ENCODE results near the gene OBSCN.
A peak's percentile ranks its signal among the peaks of the same experiment; 100 is the strongest.

GRCh38 chr1:228212966-228213844 is 5.4 kb downstream of the OBSCN start:
- TF ChIP-seq POLR2A (IDR thresholded peaks at IDR 0.05) (no peak), POLR2AphosphoS5 (IDR thresholded peaks at IDR 0.05) (peak; percentile 59)
- TF ChIP-seq, protein P1, sequence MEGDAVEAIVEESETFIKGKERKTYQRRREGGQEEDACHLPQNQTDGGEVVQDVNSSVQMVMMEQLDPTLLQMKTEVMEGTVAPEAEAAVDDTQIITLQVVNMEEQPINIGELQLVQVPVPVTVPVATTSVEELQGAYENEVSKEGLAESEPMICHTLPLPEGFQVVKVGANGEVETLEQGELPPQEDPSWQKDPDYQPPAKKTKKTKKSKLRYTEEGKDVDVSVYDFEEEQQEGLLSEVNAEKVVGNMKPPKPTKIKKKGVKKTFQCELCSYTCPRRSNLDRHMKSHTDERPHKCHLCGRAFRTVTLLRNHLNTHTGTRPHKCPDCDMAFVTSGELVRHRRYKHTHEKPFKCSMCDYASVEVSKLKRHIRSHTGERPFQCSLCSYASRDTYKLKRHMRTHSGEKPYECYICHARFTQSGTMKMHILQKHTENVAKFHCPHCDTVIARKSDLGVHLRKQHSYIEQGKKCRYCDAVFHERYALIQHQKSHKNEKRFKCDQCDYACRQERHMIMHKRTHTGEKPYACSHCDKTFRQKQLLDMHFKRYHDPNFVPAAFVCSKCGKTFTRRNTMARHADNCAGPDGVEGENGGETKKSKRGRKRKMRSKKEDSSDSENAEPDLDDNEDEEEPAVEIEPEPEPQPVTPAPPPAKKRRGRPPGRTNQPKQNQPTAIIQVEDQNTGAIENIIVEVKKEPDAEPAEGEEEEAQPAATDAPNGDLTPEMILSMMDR (IDR thresholded peaks at IDR 0.05), result peak; percentile 38 to 69 (median 64)

Measured in prostate gland (tissue), 2 donors.